ENCODE results near the gene GLMN.

GRCh38 chr1:92277105-92277723 lies 21.6 kb downstream of the GLMN start:
- no peak for TF ChIP-seq CTCF (conservative IDR thresholded peaks at IDR 0.05)
- no peak for TF ChIP-seq ZFX (IDR thresholded peaks at IDR 0.05)
